Measurements from ENCODE around the gene C5.

C5 gene

DNA sequence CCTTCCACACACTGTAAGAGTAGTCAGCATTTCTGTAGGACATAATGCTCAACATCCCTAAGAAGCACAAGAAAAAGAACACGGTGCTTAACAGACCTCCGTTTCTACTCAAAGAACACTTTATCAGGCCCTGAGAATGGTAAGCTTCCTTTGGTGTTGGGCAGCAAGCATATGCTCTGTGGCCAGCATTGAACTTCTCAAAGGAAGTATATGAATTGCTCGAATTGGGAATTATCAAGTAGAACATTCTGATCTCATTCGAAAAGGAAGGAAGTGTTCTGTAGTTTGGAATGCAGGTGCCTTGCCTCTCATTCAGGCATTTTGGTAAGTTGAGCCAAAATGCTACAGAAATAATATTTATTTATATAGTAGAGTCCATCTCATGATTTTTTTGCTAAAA is 61.0 kb downstream of the C5 start:
- TF ChIP-seq, protein P1, sequence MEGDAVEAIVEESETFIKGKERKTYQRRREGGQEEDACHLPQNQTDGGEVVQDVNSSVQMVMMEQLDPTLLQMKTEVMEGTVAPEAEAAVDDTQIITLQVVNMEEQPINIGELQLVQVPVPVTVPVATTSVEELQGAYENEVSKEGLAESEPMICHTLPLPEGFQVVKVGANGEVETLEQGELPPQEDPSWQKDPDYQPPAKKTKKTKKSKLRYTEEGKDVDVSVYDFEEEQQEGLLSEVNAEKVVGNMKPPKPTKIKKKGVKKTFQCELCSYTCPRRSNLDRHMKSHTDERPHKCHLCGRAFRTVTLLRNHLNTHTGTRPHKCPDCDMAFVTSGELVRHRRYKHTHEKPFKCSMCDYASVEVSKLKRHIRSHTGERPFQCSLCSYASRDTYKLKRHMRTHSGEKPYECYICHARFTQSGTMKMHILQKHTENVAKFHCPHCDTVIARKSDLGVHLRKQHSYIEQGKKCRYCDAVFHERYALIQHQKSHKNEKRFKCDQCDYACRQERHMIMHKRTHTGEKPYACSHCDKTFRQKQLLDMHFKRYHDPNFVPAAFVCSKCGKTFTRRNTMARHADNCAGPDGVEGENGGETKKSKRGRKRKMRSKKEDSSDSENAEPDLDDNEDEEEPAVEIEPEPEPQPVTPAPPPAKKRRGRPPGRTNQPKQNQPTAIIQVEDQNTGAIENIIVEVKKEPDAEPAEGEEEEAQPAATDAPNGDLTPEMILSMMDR (IDR thresholded peaks at IDR 0.05; ENCODE audit: extremely low read depth, insufficient read depth, missing control alignments), result no peak
- in situ Hi-C loops (cut with MboI; ENCODE audit: low pct_unique_long_range_greater_than_20kb, low sequenced_read_pairs, unreplicated experiment), result no loop called here
- no peak for DNase-seq (ENCODE audit: low spot score)

DNA sequence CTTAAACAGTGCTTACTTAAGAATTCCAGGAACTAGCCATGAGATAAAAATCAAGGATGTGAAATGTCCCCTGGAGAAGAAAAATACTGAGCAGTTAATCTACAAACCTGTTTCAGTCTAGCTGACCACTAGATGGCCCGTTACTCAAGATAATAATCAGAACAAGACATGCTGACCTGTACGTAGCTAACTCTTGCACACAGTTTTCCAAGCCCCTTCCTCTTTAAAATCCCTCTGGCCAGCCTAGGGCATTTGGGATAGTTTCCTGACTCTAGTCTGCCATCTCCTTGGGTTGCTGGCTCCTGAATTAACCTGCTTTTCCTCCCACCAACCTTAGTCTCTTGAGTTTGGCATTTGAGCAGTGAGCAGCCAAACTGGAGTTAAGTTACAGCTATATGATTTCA is 64.3 kb downstream of the C5 start:
- in situ Hi-C loops (cut with MboI; ENCODE audit: low pct_unique_long_range_greater_than_20kb, low sequenced_read_pairs, unreplicated experiment), result no loop called here
- DNase-seq (ENCODE audit: low spot score), result peak; percentile 37
- TF ChIP-seq, protein P1 (IDR thresholded peaks at IDR 0.05; ENCODE audit: extremely low read depth, insufficient read depth, missing control alignments), result peak; percentile 62

DNA sequence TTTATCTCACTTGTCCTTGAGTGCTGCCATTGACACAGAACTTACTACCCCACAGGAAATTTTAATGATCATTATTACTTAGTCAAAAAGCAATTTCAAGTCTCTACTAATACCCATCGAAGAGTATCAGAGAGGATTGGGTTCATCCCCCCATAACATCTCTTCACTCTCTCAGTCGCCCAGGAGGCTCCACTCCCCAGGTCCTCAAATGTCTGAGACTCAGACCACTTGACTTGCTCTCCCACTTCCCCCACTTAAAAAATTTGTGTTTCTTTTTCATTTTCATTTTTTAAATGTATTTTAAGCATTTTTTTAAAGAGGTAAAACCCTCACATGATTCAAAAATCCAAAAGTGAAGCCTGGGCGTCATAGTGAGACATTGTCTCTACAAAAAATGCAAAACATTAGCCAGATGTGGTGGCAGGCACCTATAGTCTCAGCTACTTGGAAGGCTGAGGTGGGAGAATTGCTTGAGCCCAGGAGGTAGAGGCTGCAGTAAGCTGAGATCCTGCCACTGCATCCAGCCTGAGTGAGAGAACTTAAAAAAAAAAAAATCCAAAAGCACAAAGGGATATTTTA is 66.7 kb downstream of the C5 start:
- DNase-seq (ENCODE audit: low spot score), result peak; percentile 13
- in situ Hi-C loops (cut with MboI; ENCODE audit: low pct_unique_long_range_greater_than_20kb, low sequenced_read_pairs, unreplicated experiment), result no loop called here
- TF ChIP-seq, protein P1 (IDR thresholded peaks at IDR 0.05; ENCODE audit: extremely low read depth, insufficient read depth, missing control alignments), result no peak

DNA sequence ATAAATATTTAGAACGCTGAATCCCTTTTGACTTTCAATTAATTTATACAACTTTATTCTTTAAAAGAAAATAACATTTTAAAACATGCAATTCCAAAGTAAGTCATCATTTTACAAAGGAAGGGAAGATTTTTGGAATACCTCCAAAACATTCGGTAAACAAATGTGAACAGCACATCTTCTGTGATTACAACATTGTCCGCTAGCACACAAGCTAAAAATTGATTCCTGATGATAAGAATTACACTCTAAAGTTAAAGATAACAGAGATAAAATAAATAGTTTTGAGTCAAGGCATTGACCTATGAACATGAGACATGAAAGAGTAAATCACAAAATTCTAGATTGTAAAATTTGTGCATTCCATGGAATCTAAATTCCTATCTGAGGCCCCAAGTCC is 67.2 kb downstream of the C5 start:
- no peak for DNase-seq (ENCODE audit: low spot score)
- TF ChIP-seq, protein P1 (IDR thresholded peaks at IDR 0.05; ENCODE audit: extremely low read depth, insufficient read depth, missing control alignments), result no peak
- in situ Hi-C loops (cut with MboI; ENCODE audit: low pct_unique_long_range_greater_than_20kb, low sequenced_read_pairs, unreplicated experiment), result no loop called here

DNA sequence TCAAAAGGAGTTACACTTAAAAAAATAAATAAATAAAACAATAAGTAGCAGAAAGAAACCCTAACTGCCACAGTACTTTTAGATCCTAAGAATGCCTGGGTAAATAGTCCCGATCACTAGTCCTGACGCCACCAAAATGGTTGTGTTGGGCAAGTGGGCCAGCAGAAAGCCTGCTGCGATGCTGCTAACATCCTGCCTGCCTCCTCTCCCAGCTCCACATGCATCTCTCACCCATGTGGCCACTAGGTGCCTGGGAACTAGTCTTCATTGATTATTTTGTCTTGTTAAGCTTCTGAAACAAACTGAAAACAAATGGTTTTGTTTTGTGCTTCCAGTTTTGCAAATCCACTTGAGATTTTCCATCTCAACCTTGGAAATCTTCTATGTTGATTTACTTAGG is 69.1 kb downstream of the C5 start:
- in situ Hi-C loops (cut with MboI; ENCODE audit: low pct_unique_long_range_greater_than_20kb, low sequenced_read_pairs, unreplicated experiment), result no loop called here
- TF ChIP-seq, protein P1 (IDR thresholded peaks at IDR 0.05; ENCODE audit: extremely low read depth, insufficient read depth, missing control alignments), result no peak

DNA sequence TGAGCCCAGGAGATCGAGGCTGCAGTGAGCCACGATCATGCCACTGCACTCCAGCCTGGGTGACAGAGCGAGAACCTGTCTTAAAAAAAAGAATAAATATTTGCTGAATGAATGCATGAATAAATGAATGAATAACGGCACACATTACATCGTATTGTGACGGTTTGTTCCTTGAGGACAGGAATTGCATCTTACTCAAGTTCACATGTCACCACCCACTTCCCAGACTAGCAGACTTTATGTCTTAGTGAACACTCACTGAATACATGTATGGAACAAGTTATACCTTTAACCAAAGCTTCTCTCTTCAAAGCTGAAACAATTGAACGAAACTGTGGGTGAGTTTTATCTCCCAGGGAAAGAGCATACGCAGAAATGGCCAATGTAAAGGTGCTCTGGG is 70.3 kb downstream of the C5 start:
- in situ Hi-C loops (cut with MboI; ENCODE audit: low pct_unique_long_range_greater_than_20kb, low sequenced_read_pairs, unreplicated experiment), result no loop called here
- TF ChIP-seq, protein P1 (IDR thresholded peaks at IDR 0.05; ENCODE audit: extremely low read depth, insufficient read depth, missing control alignments), result no peak
- no peak for DNase-seq (ENCODE audit: low spot score)

More for the DNA sequence above, 69.1 kb downstream of the C5 start:
- DNase-seq (ENCODE audit: low spot score), result no peak
